IMR-90 (cell line): ENCODE data around the gene GPAM. TPM values are rescaled to one million over a fixed set of nuclear protein-coding genes. Genes with fewer than 3 reads are reported as not detected.

Experiments
- ATAC-seq: fragments of 200-7000 bp; cut with Tn5 transposase; 2 replicates; pipeline ENCODE4 v1.9.1; 2020; ENCODE audit warnings: low read depth, mild to moderate bottlenecking, moderate library complexity
- BruUV-seq: library from RNA; stranded (reverse); fragments of 400-500 nt; replicated peaks from 2 replicates; lab custom pipeline; 2021; lab: Mats Ljungman, UMichigan
- CTCF ChIA-PET: fragments of 300-600 bp; formaldehyde crosslinking; extraction: SDS; loops from one replicate; lab custom pipeline; 2021; ENCODE audit warnings: antibody characterized with exemption; lab: Yijun Ruan, JAX
- POLR2A ChIA-PET: fragments of 300-600 bp; sonication (Branson Sonifier 250); formaldehyde crosslinking; loops from one replicate; lab custom pipeline; 2022; ENCODE audit warnings: antibody characterized with exemption; ENCODE audit not compliant: unreplicated experiment; lab: Charles Lee
- DNase-seq: peaks from one replicate; pipeline ENCODE4 v3.0.0; 2013
- H2AFZ ChIP-seq: replicated peaks from 2 replicates; pipeline ENCODE3; 2013; ENCODE audit warnings: low read length, mild to moderate bottlenecking; ENCODE audit not compliant: poor library complexity
- H2AK5ac ChIP-seq: 2 replicates; pipeline ENCODE4 v1.6.1; 2013; ENCODE audit warnings: low read depth, low read length, inconsistent platforms
- H2AK9ac ChIP-seq: replicated peaks from 2 replicates; pipeline ENCODE3; 2013; ENCODE audit warnings: mild to moderate bottlenecking, low read depth, low read length, moderate library complexity; ENCODE audit not compliant: poor library complexity
- H2BK120ac ChIP-seq: 2 replicates; pipeline ENCODE4 v1.6.1; 2013; ENCODE audit warnings: low read depth, low read length, inconsistent platforms
- H2BK15ac ChIP-seq: 3 replicates; pipeline ENCODE4 v1.6.1; 2013; ENCODE audit warnings: low read depth, low read length, inconsistent platforms
- H2BK20ac ChIP-seq: 2 replicates; pipeline ENCODE4 v1.6.1; 2013; ENCODE audit warnings: low read depth, mild to moderate bottlenecking, inconsistent platforms, low read length, moderate library complexity
- H2BK5ac ChIP-seq: 2 replicates; pipeline ENCODE4 v1.6.1; 2013; ENCODE audit warnings: mild to moderate bottlenecking, low read depth, low read length, inconsistent platforms; ENCODE audit not compliant: poor library complexity, severe bottlenecking
- H3K14ac ChIP-seq: replicated peaks from 2 replicates; pipeline ENCODE4 v1.6.1; 2013; ENCODE audit warnings: low read depth, low read length, inconsistent platforms
- H3K18ac ChIP-seq: 2 replicates; pipeline ENCODE4 v1.6.1; 2013; ENCODE audit warnings: low read depth, low read length, control low read depth
- H3K23ac ChIP-seq: 2 replicates; pipeline ENCODE4 v1.6.1; 2013; ENCODE audit warnings: low read depth, low read length, inconsistent platforms
- H3K27ac ChIP-seq: 2 replicates; pipeline ENCODE4 v1.5.1; 2013; ENCODE audit warnings: mild to moderate bottlenecking, control low read depth, low read length; ENCODE audit not compliant: insufficient read depth
- H3K27me3 ChIP-seq: 2 replicates; pipeline ENCODE4 v1.6.1; 2013; ENCODE audit warnings: low read length; ENCODE audit not compliant: control insufficient read depth, insufficient read depth
- H3K36me3 ChIP-seq: 2 replicates; pipeline ENCODE4 v1.6.1; 2013; ENCODE audit warnings: low read length, mixed read lengths; ENCODE audit not compliant: control insufficient read depth, insufficient read depth
- H3K4ac ChIP-seq: 2 replicates; pipeline ENCODE4 v1.6.1; 2013; ENCODE audit warnings: low read depth, low read length, inconsistent platforms
- H3K4me1 ChIP-seq: 2 replicates; pipeline ENCODE4 v1.6.1; 2013; ENCODE audit warnings: low read length, mixed read lengths; ENCODE audit not compliant: control insufficient read depth, insufficient read depth
- H3K4me2 ChIP-seq: 2 replicates; pipeline ENCODE4 v1.6.1; 2013; ENCODE audit warnings: low read depth, mild to moderate bottlenecking, control low read depth, low read length, moderate library complexity
- H3K4me3 ChIP-seq: 2 replicates; pipeline ENCODE4 v1.5.1; 2013; ENCODE audit warnings: low read depth, mild to moderate bottlenecking, control low read depth, low read length, moderate library complexity; ENCODE audit not compliant: insufficient read depth
- H3K56ac ChIP-seq: 2 replicates; pipeline ENCODE4 v1.6.1; 2013; ENCODE audit warnings: low read length, inconsistent platforms; ENCODE audit not compliant: insufficient read depth; ENCODE audit errors: extremely low read depth
- H3K79me1 ChIP-seq, 2 experiments: 2 replicates each; pipeline ENCODE4 v1.6.1; 2013; ENCODE audit warnings: low read length in 2 of 2, inconsistent platforms in 1 of 2, low read depth in 1 of 2
- H3K9ac ChIP-seq: 2 replicates; pipeline ENCODE4 v1.6.1; 2013; ENCODE audit warnings: low read depth, low read length, control low read depth
- H3K9me1 ChIP-seq: 2 replicates; pipeline ENCODE4 v1.6.1; 2013; ENCODE audit warnings: low read length, inconsistent platforms; ENCODE audit not compliant: insufficient read depth
- H3K9me3 ChIP-seq: 2 replicates; pipeline ENCODE4 v1.6.1; 2013; ENCODE audit warnings: low read length; ENCODE audit not compliant: control insufficient read depth, insufficient read depth
- H4K20me1 ChIP-seq: 2 replicates; pipeline ENCODE4 v1.6.1; 2013; ENCODE audit warnings: low read length, inconsistent platforms; ENCODE audit not compliant: insufficient read depth
- H4K5ac ChIP-seq: 2 replicates; pipeline ENCODE4 v1.6.1; 2013; ENCODE audit warnings: mild to moderate bottlenecking, low read depth, low read length, control low read depth
- H4K8ac ChIP-seq, 2 experiments: 2 replicates each; pipeline ENCODE4 v1.6.1; 2013; ENCODE audit warnings: low read depth in 2 of 2, low read length in 2 of 2, control low read depth in 1 of 2, inconsistent platforms in 1 of 2
- H4K91ac ChIP-seq: 2 replicates; pipeline ENCODE4 v1.6.1; 2013; ENCODE audit warnings: low read depth, low read length, inconsistent platforms; ENCODE audit not compliant: insufficient read depth
- BHLHE40 ChIP-seq: fragments of 150-350 bp; IDR thresholded peaks from 2 replicates; pipeline ENCODE4 v1.6.1; 2016; ENCODE audit warnings: mild to moderate bottlenecking, low read depth, low read length
- CHD1 ChIP-seq: IDR thresholded peaks from 2 replicates; pipeline ENCODE4 v1.6.1; 2012; ENCODE audit warnings: low read depth, low read length, improper control_type of control experiment
- FOS ChIP-seq: fragments of 150-350 bp; IDR thresholded peaks from 2 replicates; pipeline ENCODE4 v1.6.1; 2016; ENCODE audit warnings: low read depth, low read length
- MXI1 ChIP-seq: IDR thresholded peaks from 2 replicates; pipeline ENCODE4 v1.6.1; 2012; ENCODE audit warnings: low read depth, mild to moderate bottlenecking, low read length, moderate library complexity, borderline replicate concordance
- RCOR1 ChIP-seq: IDR thresholded peaks from 2 replicates; pipeline ENCODE4 v1.6.1; 2012; ENCODE audit warnings: mild to moderate bottlenecking, low read length, improper control_type of control experiment; ENCODE audit not compliant: insufficient replicate concordance
- RFX5 ChIP-seq: IDR thresholded peaks from 2 replicates; pipeline ENCODE4 v1.8.0; 2012; ENCODE audit warnings: low read depth, mild to moderate bottlenecking, low read length, moderate library complexity
- WGBS, 2 experiments: methylation state at CpG; one replicate each; pipeline versions ENCODE4 v1.1.5 to v1.1.7; 2013; ENCODE audit warnings: missing lambda C conversion rate in 2 of 2; ENCODE audit not compliant: insufficient read length in 1 of 2; ENCODE audit errors: extremely low coverage in 2 of 2; 5-methylcytosine and 5-hydroxymethylcytosine counted together
- dilution Hi-C: fragments of 300-500 bp; cut with HindIII; formaldehyde crosslinking; loops from one replicate; pipeline ENCODE4 v1.14.3; 2018; ENCODE audit warnings: low sequenced_read_pairs; ENCODE audit not compliant: unreplicated experiment
- in situ Hi-C: fragments of 300-500 bp; cut with MboI; formaldehyde crosslinking; loops from 3 replicates; pipeline ENCODE4 v1.14.3; 2019; ENCODE audit warnings: low sequenced_read_pairs, inconsistent platforms, mixed read lengths
- intact Hi-C: fragments of 100-400 bp; cut with micrococcal nuclease; formaldehyde crosslinking; loops from 2 replicates; pipeline ENCODE4 v1.10.0; 2022
- polyA plus RNA-seq, 3 experiments: library from polyadenylated mRNA; depleted of rRNA; stranded (reverse); fragments of >200 nt; gene quantifications; 2 replicates each; pipeline ENCODE4 v1.2.3, GENCODE V29; 2012; ENCODE audit warnings: low replicate concordance in 1 of 3
- total RNA-seq: library from RNA; depleted of rRNA; stranded (reverse); fragments of >200 nt; gene quantifications from 2 replicates; pipeline ENCODE4 v1.2.3, GENCODE V29; 2012
- TF ChIP-seq, protein P1 (sequence below): conservative IDR thresholded peaks from 2 replicates; pipeline ENCODE4 v1.5.1; 2012; ENCODE audit warnings: mild to moderate bottlenecking, low read depth, low read length, improper control_type of control experiment
- TF ChIP-seq, protein P2 (sequence below): fragments of 150-350 bp; IDR thresholded peaks from 2 replicates; pipeline ENCODE4 v1.6.1; 2016; ENCODE audit warnings: low read depth, mild to moderate bottlenecking, low read length, moderate library complexity, borderline replicate concordance

The GPAM gene
- total and polyA plus RNA-seq, 2 of the 4 experiments (the other 2 are of a cell fraction), result 3.5 to 11.5 TPM

GRCh38 chr10:112177247-112177646 is 6.3 kb downstream of the GPAM start:
- DNase-seq (peak; percentile 27), ATAC-seq (no peak)
- Histone ChIP-seq H3K56ac (no peak overlapping the region), H3K79me1 (no peaks in the 10 kb centered on the region; a peak in 1 of 4 replicates), H4K8ac (no peak overlapping the region; a peak in 1 of 4 replicates), H4K20me1 (no peaks in the 10 kb centered on the region), H3K18ac (no peak overlapping the region), H3K23ac (no peak overlapping the region), H2AK5ac (no peak overlapping the region), H3K9me1 (no peaks in the 10 kb centered on the region), H2BK15ac (no peak overlapping the region), H3K4me1 (no peaks in the 10 kb centered on the region), H3K36me3 (peaks cover 6% of the 10 kb centered on the region), H3K4me2 (no peak overlapping the region), H3K9me3 (no peaks in the 10 kb centered on the region), H3K9ac (no peak overlapping the region), H2AFZ (no peak overlapping the region), H4K5ac (no peak overlapping the region), H3K14ac (no peak overlapping the region), H2BK20ac (no peak overlapping the region), H2AK9ac (no peak overlapping the region), H2BK5ac (no peak overlapping the region), H2BK120ac (no peak overlapping the region), H3K4me3 (no peak overlapping the region), H3K4ac (no peak overlapping the region), H3K27ac (no peak overlapping the region), H4K91ac (no peak overlapping the region), H3K27me3 (no peaks in the 10 kb centered on the region)
- no CpG with 5 or more reads among the region's 1 CpG for WGBS, 2 experiments
- BruUV-seq, result no TSS peak
- TF ChIP-seq MXI1 (no peak), RCOR1 (no peak), FOS (no peak), BHLHE40 (no peak), RFX5 (no peak), CHD1 (no peak)
- TF ChIP-seq, protein P1, sequence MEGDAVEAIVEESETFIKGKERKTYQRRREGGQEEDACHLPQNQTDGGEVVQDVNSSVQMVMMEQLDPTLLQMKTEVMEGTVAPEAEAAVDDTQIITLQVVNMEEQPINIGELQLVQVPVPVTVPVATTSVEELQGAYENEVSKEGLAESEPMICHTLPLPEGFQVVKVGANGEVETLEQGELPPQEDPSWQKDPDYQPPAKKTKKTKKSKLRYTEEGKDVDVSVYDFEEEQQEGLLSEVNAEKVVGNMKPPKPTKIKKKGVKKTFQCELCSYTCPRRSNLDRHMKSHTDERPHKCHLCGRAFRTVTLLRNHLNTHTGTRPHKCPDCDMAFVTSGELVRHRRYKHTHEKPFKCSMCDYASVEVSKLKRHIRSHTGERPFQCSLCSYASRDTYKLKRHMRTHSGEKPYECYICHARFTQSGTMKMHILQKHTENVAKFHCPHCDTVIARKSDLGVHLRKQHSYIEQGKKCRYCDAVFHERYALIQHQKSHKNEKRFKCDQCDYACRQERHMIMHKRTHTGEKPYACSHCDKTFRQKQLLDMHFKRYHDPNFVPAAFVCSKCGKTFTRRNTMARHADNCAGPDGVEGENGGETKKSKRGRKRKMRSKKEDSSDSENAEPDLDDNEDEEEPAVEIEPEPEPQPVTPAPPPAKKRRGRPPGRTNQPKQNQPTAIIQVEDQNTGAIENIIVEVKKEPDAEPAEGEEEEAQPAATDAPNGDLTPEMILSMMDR, result no peak
- TF ChIP-seq, protein P2, sequence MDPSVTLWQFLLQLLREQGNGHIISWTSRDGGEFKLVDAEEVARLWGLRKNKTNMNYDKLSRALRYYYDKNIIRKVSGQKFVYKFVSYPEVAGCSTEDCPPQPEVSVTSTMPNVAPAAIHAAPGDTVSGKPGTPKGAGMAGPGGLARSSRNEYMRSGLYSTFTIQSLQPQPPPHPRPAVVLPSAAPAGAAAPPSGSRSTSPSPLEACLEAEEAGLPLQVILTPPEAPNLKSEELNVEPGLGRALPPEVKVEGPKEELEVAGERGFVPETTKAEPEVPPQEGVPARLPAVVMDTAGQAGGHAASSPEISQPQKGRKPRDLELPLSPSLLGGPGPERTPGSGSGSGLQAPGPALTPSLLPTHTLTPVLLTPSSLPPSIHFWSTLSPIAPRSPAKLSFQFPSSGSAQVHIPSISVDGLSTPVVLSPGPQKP, result no peak
- CTCF ChIA-PET, result no interaction called here
- POLR2A ChIA-PET, result no interaction called here
- in situ Hi-C loops (no loop called here), dilution Hi-C loops (no loop called here), intact Hi-C loops (no loop called here)
